HG03469 (cell line): Measurements from ENCODE around the gene MORF4L1.
"Not testable (repeated sequence)": the region's sequence is repeated elsewhere in the genome, so short reads cannot be mapped to it uniquely, and the experiment has no call there.

Source experiments
- ATAC-seq: cut with Tn5 transposase; IDR thresholded peaks from one replicate; pipeline ENCODE4 v1.9.1; 2021; ENCODE audit warnings: mild to moderate bottlenecking, moderate library complexity, moderate number of reproducible peaks; ENCODE audit not compliant: unreplicated experiment

Gene MORF4L1

GRCh38 chr15:78872155-78872971 lies at the start of gene MORF4L1:
MORF4L1 (plus strand) TSS chr15:78872890; CDS start chr15:78873018, 128 bp downstream.
- ATAC-seq: no peak

GRCh38 chr15:78828920-78829319 lies 43.8 kb upstream of the MORF4L1 start:
- no peak for ATAC-seq

GRCh38 chr15:78830514-78831228 lies 42.0 kb upstream of the MORF4L1 start:
- ATAC-seq: no peak

- no peak for ATAC-seq
Measured at GRCh38 chr15:78831229-78832207, 41.2 kb upstream of the MORF4L1 start.

- ATAC-seq: no peak
Measured at GRCh38 chr15:78836333-78836732, 36.4 kb upstream of the MORF4L1 start.

- ATAC-seq: no peak
Measured at GRCh38 chr15:78837131-78837530, 35.6 kb upstream of the MORF4L1 start.

GRCh38 chr15:78837543-78837942 lies 35.1 kb upstream of the MORF4L1 start:
- ATAC-seq: no peak

GRCh38 chr15:78838489-78838888 lies 34.2 kb upstream of the MORF4L1 start:
- ATAC-seq: no peak

GRCh38 chr15:78839151-78839550 lies 33.5 kb upstream of the MORF4L1 start:
- ATAC-seq: not testable (repeated sequence)

GRCh38 chr15:78840661-78841375 lies 31.9 kb upstream of the MORF4L1 start:
- no peak for ATAC-seq

- no peak for ATAC-seq
Measured at GRCh38 chr15:78841376-78841706, 31.3 kb upstream of the MORF4L1 start.

- no peak for ATAC-seq
Measured at GRCh38 chr15:78841891-78842290, 30.8 kb upstream of the MORF4L1 start.

- ATAC-seq: no peak
Measured at GRCh38 chr15:78842519-78842918, 30.2 kb upstream of the MORF4L1 start.

GRCh38 chr15:78846906-78847305 lies 25.8 kb upstream of the MORF4L1 start:
- not testable (repeated sequence) for ATAC-seq

- ATAC-seq: not testable (repeated sequence)
Measured at GRCh38 chr15:78847387-78847906, 25.2 kb upstream of the MORF4L1 start.

- ATAC-seq: no peak
Measured at GRCh38 chr15:78850352-78850751, 22.3 kb upstream of the MORF4L1 start.

- no peak for ATAC-seq
Measured at GRCh38 chr15:78850941-78851755, 21.5 kb upstream of the MORF4L1 start.

- no peak for ATAC-seq
Measured at GRCh38 chr15:78853500-78853899, 19.2 kb upstream of the MORF4L1 start.

- no peak for ATAC-seq
Measured at GRCh38 chr15:78854833-78855372, 17.8 kb upstream of the MORF4L1 start.
